Suprapubic skin (tissue), 4 donors: ENCODE data around the gene SAT1.

Experiments used
- EP300 ChIP-seq: sonication (generic); formaldehyde crosslinking; IDR thresholded peaks from one replicate; pipeline ENCODE4 v1.6.1; 2017; ENCODE audit warnings: antibody characterized with exemption
- POLR2A ChIP-seq, 2 donors: fragments of 450-650 bp; IDR thresholded peaks; one replicate each; pipeline ENCODE4 v1.6.1; 2017; ENCODE audit warnings: antibody characterized with exemption in 2 of 2, mild to moderate bottlenecking in 2 of 2, moderate library complexity in 2 of 2
- POLR2AphosphoS5 ChIP-seq, 3 donors: sonication (generic); formaldehyde crosslinking; IDR thresholded peaks; one replicate each; pipeline ENCODE4 v1.6.1; 2017; ENCODE audit warnings: antibody characterized with exemption in 3 of 3
- TF ChIP-seq, protein P1 (sequence below), 2 donors: fragments of 200-600 bp in 1 of 2; fragments of 450-650 bp in 1 of 2; sonication (generic) in 1 of 2; IDR thresholded peaks; one replicate each; pipeline ENCODE4 v1.5.1; 2016 to 2019; ENCODE audit warnings: antibody characterized with exemption in 2 of 2, mild to moderate bottlenecking in 1 of 2, moderate library complexity in 1 of 2

DNA sequence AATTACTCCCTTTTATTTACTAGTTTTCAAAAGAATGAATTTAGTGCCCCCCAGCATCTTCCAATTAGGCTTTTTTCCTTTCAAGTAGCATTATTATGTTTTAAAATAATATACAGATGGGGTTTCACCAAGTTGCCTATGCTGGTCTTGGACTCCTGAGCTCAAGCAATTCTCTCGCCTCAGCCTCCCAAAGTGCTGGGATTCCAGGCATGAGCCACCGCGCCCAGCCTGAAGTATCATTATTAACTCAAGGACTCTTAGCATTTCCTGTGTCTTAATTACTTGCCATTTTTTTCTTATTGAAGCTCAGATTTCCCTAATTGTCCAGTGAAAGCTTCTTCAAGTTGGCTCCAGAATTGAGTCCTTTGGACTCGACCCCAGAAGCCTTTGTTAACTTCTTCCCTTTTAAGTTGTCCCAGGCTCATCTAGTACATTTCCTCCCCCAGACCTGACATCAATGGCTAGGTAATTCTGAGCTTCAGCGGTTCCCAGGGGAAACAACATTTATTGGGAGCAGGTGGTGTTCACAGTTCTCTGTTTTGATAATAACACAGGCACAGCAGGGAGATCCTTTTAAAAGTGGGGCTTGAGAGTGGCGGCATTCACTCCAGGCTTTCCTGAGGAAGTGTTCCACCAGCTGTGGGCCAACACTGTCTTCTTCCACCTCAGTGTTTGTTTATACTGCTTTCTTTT lies 10.0 kb downstream of the SAT1 start:
- TF ChIP-seq, protein P1, sequence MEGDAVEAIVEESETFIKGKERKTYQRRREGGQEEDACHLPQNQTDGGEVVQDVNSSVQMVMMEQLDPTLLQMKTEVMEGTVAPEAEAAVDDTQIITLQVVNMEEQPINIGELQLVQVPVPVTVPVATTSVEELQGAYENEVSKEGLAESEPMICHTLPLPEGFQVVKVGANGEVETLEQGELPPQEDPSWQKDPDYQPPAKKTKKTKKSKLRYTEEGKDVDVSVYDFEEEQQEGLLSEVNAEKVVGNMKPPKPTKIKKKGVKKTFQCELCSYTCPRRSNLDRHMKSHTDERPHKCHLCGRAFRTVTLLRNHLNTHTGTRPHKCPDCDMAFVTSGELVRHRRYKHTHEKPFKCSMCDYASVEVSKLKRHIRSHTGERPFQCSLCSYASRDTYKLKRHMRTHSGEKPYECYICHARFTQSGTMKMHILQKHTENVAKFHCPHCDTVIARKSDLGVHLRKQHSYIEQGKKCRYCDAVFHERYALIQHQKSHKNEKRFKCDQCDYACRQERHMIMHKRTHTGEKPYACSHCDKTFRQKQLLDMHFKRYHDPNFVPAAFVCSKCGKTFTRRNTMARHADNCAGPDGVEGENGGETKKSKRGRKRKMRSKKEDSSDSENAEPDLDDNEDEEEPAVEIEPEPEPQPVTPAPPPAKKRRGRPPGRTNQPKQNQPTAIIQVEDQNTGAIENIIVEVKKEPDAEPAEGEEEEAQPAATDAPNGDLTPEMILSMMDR (IDR thresholded peaks at IDR 0.05): no peak
- no peak for TF ChIP-seq POLR2A (IDR thresholded peaks at IDR 0.05)
- no peak for TF ChIP-seq EP300
- TF ChIP-seq POLR2AphosphoS5 (IDR thresholded peaks at IDR 0.05): no peak
